Hypothalamus (tissue), 51 donors: Measurements from ENCODE around the gene CDC42EP2.

Experiments
- DNase-seq, 51 donors: peaks; one replicate each; lab custom pipeline; 2025; lab: John Stamatoyannopoulos, UW

Gene CDC42EP2, protein sequence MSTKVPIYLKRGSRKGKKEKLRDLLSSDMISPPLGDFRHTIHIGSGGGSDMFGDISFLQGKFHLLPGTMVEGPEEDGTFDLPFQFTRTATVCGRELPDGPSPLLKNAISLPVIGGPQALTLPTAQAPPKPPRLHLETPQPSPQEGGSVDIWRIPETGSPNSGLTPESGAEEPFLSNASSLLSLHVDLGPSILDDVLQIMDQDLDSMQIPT

DNA sequence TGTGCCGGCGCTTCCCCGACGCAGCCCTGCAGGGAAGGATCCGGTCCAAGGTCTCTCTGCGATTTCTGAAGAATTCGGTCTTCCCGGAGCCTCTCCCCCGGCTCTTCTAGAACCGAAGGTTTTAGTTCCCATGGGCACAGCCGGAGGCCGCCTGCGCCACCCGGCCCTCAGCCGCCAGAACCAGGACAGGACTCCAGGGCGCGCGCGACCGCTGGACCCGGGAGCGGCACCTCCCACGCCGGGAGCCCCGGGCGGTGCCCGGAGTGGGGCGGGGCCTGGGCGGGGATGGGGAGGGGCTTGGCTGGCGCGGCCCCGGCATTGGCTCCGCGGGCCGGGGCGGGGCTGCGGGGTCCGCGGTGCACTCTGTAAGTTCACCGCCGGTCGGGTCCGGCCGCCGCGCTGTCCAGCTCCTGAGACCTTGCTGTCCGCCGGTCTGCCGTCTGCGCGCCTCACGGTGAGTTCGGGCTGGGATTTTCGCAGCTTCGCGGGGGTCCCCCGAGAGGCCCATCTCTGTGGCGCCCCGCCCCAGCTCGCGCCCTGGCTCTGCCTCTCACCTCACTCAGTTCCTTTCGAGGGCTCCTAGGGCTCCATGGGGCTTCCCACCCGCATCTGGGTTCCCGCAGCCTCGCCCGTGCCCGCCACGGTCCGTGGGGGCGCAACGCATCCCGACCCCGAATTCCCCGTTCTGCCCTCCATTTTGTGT lies at the start of gene CDC42EP2:
CDC42EP2 (plus strand) TSS at position 366 of the 703 bp plus-strand sequence. CDS start 6,033 bp downstream, outside the sequence.
- peak; percentile 27 to 95 (median 82) for DNase-seq

DNA sequence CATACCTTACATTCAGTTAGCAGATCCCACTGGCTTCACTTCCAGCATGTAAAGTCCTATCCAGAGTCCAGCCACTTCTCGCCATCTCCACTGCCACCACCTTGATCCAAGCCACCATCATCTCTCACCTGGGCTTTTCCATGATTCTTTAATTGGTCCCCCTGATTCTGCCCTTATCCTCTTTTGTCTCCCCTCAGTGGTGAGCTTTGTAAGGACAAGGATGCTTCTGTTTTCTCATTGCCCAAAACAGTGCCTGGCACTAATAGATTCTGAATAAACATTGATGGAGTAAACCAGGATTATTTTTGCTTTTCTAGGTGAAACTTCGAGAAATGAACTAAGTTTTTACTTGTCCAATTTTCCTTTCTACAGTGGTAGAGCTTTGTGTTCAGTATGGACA lies 48.5 kb upstream of the CDC42EP2 start:
- no peak for DNase-seq

DNA sequence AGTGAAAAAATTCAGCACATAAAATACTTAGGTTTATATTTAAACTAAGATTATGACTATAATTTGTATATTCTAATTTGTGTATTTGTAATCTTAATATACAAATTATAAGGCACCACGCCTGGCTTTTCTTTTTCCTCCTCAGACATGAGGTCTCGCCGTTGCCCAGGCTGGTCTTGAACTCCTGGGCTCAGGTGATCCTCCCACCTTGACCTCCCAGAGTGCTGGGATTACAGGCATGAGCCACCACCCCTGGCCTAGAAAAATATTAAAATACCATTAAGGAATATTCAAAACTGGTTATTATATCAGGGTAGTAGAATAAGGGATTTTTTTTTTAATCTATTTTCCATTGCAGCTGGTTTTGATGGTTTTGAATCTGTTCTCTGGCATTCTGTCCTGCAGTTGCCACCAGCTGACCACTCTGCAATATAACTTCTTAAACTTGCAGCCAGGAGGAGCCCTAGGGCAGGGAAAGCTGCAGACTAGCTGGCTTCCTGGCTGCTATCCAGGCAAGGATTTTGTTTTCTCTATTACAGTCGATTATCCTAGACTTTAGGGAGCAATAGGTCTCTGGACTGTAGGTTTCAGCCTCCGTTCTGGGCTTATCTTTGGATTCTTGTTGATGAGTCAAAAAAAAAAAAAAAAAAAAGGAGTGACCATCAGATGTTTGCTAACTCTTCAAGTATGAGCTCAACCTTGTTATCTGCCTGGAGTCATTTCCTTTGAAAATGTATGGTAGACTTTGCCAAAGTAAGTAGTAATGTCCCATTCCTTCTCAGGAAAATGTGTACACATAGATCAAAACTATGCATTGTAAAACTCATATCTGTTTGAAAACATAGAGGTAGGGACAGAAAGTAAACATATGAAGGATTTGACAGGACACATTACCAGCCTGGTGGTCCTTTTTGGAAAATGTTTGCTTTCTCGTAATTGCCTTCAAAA lies 39.7 kb upstream of the CDC42EP2 start:
- peak in 40 of 51 donors; percentile 7 to 83 (median 58) for DNase-seq

DNA sequence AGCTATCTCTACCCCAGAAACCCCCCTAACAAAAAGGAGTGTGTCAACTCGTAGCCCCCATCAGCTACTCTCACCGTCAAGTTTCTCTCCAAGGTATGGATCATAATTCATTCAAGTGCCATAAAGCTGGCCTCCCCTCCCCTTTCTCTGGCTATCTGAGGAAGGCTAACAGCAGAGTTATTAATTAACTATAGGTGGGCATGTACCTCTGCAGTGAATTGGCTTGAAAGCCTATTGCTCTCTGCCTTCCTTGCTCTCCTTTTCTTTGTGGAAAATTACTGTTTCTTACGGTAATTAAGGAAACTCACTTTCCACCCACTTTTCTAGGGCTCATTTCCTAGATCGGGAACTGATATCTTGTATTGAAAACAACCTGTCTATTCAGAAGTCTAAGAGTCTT lies 38.8 kb upstream of the CDC42EP2 start:
- no peak for DNase-seq

DNA sequence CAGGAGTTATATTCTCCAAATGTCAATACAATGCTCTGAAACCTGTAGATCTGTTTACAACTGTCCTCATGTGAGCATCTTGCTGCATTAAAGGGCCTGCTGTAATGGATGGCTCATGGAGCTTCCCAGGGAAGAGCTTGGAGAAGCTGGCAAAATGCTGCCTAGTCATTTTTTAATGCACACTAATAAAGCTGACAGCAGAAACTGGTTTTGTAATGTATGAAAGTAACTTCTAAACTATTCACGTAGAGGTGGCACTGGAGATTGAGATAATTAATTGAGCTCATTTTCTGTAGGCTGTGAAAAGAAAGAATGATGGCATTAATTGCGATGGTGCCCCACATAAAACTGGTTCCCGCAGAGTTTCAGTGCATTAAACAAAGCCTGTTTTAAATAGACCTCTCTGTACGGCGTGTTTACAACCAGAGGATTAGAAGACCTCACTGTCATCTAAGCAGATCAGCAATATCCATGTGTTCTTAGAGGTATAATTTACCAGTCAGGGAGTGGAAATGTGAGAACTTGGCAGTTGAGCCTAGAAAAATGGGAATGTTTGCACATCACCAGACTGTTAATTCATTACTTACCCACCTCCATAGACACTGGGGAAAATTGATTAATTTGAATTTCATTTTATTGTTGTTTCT lies 36.9 kb upstream of the CDC42EP2 start:
- DNase-seq: peak in 1 of 51 donors; percentile 16

DNA sequence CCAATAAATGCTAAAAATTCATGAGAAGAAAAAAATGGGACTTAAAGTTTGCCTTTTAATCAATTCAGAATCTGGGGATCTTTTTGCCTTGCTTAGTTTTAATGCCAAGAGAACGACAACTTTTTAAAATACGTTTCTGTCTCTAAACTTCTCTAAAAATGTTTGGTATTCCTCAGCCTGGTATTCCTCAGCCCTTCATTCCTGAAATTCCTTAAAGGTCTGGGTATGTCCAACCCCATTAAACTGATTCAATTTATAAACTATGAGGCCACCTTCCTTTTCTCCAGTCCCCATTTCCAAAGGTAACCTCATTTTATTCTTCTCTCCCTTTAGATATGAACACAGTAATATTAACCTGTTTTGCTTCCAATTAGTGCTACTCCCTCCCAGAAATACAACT lies 36.3 kb upstream of the CDC42EP2 start:
- DNase-seq: no peak

DNA sequence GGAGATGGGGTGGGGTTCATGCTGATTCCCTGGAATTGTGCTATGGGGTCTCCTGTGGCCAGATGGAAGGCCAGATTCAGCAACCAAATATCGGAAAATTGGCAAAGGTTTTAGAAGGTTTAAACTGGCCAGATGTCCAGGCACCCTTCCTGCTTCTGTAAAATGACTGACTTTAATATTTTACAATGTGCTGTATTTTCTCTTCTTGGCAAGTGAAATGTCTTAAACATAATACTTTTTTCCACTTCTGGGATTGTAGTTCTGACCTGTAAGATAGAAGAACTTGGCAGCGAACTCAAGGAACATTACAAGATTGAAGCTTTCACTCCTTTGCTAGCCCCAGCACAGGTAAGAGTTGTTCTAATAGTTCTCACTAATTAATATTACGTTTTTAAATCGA lies 35.4 kb upstream of the CDC42EP2 start:
- no peak for DNase-seq

DNA sequence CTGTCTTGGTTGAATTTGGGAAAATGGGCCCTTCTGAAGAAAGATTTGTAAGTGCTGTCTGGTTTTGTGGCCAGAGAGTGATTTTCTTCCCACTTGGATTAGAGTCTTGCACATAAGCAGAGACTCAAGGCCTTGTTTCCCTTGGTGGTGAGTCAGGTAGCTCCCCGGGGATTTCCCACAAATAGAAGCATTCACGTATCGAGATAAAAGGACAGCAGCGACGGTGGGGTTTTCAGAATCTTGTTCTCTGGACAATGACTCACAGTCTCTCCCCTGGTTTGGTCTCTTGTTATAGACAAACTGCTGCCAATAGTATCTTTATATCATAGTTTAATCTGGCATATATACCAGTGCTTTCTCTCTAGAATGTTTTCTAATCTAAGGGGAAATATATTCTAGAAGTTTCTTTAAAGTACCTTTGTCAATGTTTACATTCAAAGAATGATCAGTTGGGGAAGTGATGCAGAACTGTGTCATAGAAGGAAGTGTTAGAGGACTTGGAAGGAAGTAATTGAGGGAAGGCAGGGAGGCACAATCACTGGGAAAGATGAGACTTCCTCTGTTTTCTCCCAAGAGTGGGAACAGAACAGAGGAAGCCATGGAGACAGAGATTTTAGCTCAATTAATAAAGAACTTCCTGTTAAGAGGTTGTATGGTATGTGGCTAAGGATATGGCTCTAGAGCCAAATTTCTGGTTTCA lies 34.8 kb upstream of the CDC42EP2 start:
- DNase-seq: no peak

DNA sequence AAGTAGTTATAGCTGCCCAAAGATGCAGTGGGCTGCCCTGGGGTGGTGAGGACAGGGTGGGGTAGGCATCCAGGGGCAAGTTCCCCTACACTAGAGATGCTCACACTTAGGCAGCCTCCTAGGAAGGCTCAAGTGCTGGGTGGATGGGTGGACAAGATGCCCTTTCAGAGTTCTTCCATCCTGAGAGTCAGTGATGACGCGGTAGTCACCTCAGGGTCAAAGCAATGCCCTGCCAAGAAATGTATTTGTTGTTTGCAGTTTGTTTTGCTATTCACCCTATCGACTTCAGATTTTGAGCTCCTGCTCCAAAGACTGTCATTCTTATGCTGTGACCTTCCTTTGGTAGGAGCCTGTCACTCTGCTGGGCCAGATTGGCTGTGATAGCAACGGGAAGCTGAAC lies 34.0 kb upstream of the CDC42EP2 start:
- no peak for DNase-seq

DNA sequence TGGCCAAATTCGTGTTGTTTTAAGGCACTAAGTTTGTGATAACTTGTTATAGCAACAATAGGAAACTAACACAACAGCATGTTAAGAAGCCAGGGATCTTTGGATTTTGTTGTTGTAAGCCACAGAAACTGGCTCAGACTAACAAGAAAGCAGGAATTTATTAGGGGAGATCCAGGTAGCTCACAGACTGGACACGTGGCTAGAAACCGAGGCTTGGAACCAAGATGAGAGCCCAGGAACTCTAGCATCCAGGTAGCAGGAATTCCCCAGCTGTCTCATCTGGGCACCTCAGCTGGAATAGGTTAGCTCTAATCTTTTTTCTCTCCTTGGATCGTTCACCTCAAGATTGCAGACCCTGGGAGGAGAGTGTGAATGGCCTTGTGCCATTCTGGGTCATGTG lies 28.0 kb upstream of the CDC42EP2 start:
- no peak for DNase-seq

DNA sequence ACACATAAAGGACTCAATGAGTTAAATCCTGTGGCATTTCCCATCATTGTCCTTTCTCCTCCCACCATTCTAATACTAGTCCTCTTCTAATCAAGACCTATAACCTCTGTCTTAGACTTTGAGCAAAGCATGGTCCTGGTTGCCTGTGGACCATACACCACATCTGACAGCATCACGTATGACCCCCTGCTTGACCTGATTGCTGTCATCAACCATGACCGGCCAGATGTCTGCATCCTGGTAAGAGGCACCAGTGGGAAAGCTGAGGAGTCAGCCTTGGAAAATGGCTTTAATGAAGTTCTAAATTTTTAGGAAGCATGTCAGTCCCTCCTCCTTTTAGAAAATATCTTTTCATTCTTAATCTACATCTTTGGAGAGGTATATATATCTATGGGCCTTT lies 27.1 kb upstream of the CDC42EP2 start:
- no peak for DNase-seq

DNA sequence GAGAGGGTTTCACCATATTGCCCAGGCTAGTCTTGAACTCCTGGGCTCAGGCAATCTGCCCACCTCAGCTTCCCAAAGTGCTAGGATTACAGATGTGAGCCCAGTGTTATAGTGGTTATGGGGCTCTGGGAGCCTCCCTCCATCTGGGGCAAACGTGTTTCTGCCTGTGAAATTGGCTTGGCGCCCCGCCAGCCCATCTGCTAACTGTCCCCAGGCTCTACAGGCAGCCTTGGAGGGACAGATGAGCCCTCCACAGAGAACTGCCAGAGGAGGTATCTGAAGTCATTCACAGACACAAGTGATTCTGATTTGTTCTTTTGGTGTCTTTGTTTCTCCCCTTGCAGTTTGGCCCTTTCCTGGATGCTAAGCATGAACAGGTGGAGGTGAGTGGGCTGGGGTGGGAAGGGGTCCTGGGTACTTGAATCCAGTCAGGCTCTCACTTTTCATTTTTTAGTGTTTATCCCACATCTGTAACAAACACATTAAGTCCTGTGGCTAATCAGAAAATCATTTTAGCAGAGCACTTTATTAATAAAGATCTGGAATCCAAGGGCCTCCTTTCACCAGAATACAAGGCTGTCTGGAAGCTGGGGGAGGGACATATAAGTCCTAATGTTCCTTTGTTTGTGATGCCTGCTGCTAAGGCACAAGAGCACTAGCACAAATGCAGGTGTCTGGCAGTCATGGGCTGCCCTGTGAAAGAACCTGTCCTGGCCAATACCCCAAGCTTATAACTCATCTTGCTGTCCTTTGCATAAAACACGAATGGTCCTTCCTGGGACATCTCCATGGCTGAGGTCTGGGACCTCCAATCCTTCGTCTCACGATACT lies 25.7 kb upstream of the CDC42EP2 start:
- DNase-seq: peak in 18 of 51 donors; percentile 10 to 59 (median 34)

DNA sequence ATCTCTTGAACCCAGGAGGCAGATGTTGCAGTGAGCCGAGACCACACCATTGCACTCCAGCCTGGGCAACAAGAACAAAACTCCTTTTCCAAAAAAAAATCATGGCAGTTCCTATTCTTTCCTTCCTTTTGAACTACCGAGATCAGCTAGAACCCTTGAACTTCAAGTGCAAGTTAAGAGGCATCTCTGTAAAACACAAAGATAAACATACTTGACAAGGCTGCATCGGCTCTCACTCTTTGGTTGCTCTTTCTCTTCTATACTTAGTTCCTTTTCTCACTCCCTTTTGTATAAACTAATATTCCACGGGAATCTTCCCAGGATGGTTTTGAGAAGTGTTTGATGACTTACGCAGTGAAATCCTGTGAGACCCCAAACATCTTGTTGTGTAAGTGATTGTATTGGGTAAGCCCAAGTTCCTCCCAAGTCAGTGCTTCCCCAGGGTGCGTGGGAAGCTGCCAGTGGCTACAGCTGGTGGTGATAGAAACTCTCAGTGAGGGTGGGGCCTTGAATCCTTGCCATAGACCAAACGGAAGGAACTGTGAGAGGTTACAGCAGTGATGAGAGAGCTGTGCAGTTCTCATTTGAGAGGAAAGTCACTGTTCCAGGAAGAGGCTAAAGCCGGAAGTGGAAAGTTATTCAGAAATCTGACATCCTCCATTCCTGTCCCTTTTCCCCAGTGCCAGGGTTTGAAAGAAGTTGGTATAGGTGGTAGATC lies 24.1 kb upstream of the CDC42EP2 start:
- peak in 41 of 51 donors; percentile 16 to 86 (median 60) for DNase-seq

DNA sequence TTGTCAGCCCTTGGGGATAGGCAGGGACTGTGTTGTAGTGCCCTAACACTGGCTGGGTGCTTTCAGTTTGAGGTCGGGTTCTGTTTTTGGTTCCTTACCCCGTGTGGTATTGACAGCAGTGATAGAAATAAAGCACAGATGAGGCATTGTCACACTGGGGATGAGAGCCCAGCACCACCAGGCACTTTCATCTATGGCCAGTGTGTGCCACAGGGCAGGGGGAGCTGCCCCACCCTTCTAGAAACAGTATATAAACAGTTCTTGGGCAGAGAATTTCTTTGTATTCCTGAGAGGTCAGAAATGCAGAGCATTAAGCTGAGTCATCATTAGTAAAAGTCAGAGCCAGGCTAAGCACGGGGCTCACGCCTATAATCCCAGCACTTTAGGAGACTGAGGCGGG lies 23.1 kb upstream of the CDC42EP2 start:
- DNase-seq: peak in 33 of 51 donors; percentile 21 to 90 (median 65)

DNA sequence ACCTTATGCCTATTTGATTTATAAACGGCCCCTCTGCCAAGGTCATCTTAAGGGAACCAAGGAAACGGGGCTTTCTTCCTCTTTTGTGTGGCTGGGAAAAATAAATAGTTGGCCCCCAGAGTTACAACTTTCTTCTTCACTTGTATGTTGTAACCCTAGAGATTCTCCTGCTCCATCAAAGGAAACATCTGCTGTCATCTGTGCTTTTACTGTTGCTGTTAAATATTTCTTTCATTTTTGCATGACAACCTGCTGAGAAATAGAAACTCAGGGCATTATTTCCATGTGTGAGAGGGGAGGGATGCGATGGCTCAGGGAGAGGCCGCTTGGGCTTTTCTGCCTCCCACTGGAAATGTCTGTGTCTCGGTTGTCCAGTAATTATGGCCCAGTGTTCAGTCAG lies 21.8 kb upstream of the CDC42EP2 start:
- no peak for DNase-seq

DNA sequence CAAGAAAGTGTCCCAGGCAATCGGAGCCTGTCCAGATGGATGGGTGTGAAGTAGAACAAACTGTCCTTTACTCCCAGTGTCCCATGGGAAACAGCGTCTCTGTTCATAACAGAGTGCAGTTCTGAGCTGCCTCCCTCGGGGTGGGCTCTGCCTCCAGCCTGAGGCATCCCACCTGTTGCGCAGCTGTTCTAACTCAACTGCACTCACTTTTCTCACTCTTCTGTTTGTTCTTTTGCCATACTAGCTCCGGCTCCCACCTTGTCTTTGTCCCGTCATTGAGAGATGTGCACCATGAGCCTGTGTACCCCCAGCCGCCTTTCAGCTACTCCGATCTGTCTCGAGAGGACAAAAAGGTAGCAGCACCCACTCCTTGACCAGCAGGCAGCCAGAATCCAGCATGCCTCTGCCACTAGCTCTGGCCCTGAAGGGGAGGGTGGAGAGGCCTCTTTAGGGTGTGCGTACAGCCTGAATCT lies 20.7 kb upstream of the CDC42EP2 start:
- DNase-seq: peak in 8 of 51 donors; percentile 22 to 65 (median 29)

DNA sequence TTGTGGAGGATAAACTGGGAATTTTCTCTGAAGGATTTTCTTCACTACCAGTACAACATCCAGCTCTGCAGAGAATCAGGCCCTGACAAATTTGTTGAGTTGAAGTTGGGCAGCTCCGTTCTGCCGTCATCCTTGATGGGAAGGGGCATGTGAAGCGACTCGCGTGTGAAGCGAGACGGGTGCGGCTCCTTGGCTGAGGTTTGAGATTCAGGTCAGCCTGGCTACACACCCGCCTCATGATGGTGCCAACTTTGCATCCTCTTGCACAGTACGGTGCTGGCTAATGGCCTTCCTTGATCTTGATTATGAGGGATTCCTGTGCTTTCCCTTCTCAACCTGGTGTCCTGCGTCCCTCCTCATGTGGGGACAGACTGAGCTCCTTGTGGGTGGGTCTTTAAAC lies 19.7 kb upstream of the CDC42EP2 start:
- no peak for DNase-seq

DNA sequence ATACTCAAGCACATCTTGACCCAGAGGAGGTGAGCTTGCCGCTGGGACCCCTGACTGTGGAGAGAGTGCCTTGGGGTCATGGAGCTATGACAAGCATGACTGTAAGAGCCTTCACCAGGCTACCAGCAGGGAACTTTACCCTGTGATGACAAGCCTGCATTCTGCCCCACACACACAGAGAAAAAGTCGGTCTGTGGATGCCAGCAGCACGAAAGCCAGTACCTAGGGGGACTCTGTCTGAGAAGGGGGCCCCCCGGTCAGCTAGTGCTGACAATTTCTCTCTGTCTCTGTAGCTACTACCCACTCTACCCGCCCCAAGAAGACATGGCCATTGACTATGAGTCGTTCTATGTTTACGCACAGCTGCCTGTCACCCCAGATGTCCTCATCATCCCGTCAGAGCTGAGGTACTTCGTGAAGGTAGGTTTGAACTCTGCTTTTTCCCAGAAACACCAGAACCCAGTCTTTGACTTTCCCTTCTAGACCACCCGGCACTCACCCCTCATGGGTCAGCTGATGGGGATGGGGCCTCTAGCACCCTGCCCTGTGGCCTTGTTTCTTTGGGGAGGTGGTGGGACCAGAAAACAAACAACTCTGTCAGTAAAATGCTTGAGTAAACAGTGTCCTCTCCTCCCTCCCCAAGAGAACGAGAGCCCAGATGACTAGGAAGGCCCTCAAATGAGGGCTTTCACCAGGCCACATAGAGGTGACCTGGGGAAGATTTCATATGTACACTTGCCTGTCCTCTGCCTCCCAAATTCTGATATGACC lies 18.9 kb upstream of the CDC42EP2 start:
- no peak for DNase-seq
